OCI-LY3 (cell line): ENCODE data around the gene DNAAF2.

ENCODE experiments used
- H2AFZ ChIP-seq: fragments of 200-600, 300-600 bp; shearing (Covaris generic); 2 replicates; pipeline ENCODE4 v1.6.0; 2014; ENCODE audit warnings: antibody characterized with exemption, low read depth, low read length
- H3K27ac ChIP-seq: fragments of 200-600, 300-600 bp; sonication (generic); 2 replicates; pipeline ENCODE4 v1.5.1; 2014; ENCODE audit warnings: mild to moderate bottlenecking, low read length, moderate library complexity, mixed read lengths
- H3K27me3 ChIP-seq: fragments of 200-600, 300-600 bp; sonication (generic); 2 replicates; pipeline ENCODE4 v1.6.1; 2014; ENCODE audit warnings: low read depth, low read length, mixed read lengths
- H3K36me3 ChIP-seq: fragments of 200-600, 300-600 bp; sonication (generic); replicated peaks from 2 replicates; pipeline ENCODE3; 2014; ENCODE audit warnings: low read depth, low read length, mixed read lengths
- H3K4me1 ChIP-seq: fragments of 300-600, 200-600 bp; sonication (generic); 2 replicates; pipeline ENCODE4 v1.6.1; 2014; ENCODE audit warnings: low read length, mixed read lengths
- H3K4me2 ChIP-seq: fragments of 200-600, 300-600 bp; sonication (generic); 2 replicates; pipeline ENCODE4 v1.6.1; 2014; ENCODE audit warnings: low read length, mixed read lengths
- H3K4me3 ChIP-seq: fragments of 300-600, 200-600 bp; sonication (generic); 2 replicates; pipeline ENCODE4 v1.5.1; 2014; ENCODE audit warnings: antibody characterized with exemption, mild to moderate bottlenecking, low read length, moderate library complexity
- H3K79me2 ChIP-seq: fragments of 300-600, 200-600 bp; shearing (Covaris generic); 2 replicates; pipeline ENCODE4 v1.6.1; 2014; ENCODE audit warnings: mild to moderate bottlenecking, low read length, mixed read lengths
- H3K9ac ChIP-seq: fragments of 300-600, 200-600 bp; shearing (Covaris generic); 2 replicates; pipeline ENCODE4 v1.6.0; 2014; ENCODE audit warnings: mild to moderate bottlenecking, low read length, moderate library complexity
- H3K9me3 ChIP-seq: fragments of 200-600, 300-600 bp; shearing (Covaris generic); 2 replicates; pipeline ENCODE4 v1.6.1; 2014; ENCODE audit warnings: low read length, mixed read lengths; ENCODE audit not compliant: insufficient read depth
- H4K20me1 ChIP-seq: fragments of 200-600, 300-600 bp; sonication (generic); 2 replicates; pipeline ENCODE4 v1.6.1; 2016; ENCODE audit warnings: low read length, mixed read lengths; ENCODE audit not compliant: insufficient read depth
- CTCF ChIP-seq: fragments of 200-600, 300-600 bp; sonication (generic); IDR thresholded peaks from 2 replicates; pipeline ENCODE4 v1.5.1; 2014; ENCODE audit warnings: antibody characterized with exemption, low read length, low read depth
- EZH2phosphoT487 ChIP-seq: fragments of 200-600 bp; shearing (Covaris generic); IDR thresholded peaks from 2 replicates; pipeline ENCODE4 v1.6.1; 2018; ENCODE audit warnings: antibody characterized with exemption, mixed run types, low read depth

DNAAF2 gene

GRCh38 chr14:49640540-49641417, 5.7 kb upstream of the DNAAF2 start:
- no peak for TF ChIP-seq CTCF
- no peak for TF ChIP-seq EZH2phosphoT487
- Histone ChIP-seq H3K4me1 (peaks cover 12% of the 10 kb centered on the region; the same call in 1 of the 2 replicates), H4K20me1 (peaks cover 22% of the 10 kb centered on the region; the same call in 1 of the 2 replicates), H3K9me3 (no peaks in the 10 kb centered on the region), H3K4me3 (no peak overlapping the region), H3K79me2 (peaks cover 81% of the 10 kb centered on the region), H3K36me3 (peaks cover 44% of the 10 kb centered on the region), H3K27ac (no peak overlapping the region), H3K9ac (no peak overlapping the region), H2AFZ (no peak overlapping the region), H3K27me3 (no peaks in the 10 kb centered on the region), H3K4me2 (no peak overlapping the region; the same call in 1 of the 2 replicates)

- H3K9ac ChIP-seq: no peak overlapping the region
- no peak overlapping the region for H3K27ac ChIP-seq
- TF ChIP-seq CTCF (no peak), EZH2phosphoT487 (no peak)
- H3K9me3 ChIP-seq: no peaks in the 10 kb centered on the region
- H2AFZ ChIP-seq: no peak overlapping the region
- no peak overlapping the region for H3K4me2 ChIP-seq
- peaks cover 40% of the 10 kb centered on the region for H3K36me3 ChIP-seq
- peaks cover 95% of the 10 kb centered on the region for H3K79me2 ChIP-seq
- H3K4me3 ChIP-seq: no peak overlapping the region
- H4K20me1 ChIP-seq: peaks cover 22% of the 10 kb centered on the region; the same call in 1 of the 2 replicates
- no peaks in the 10 kb centered on the region for H3K27me3 ChIP-seq
- peaks cover 13% of the 10 kb centered on the region; the same call in 1 of the 2 replicates for H3K4me1 ChIP-seq
Observed at GRCh38 chr14:49637534-49638078, 2.6 kb upstream of the DNAAF2 start.

- Histone ChIP-seq H3K9me3 (no peaks in the 10 kb centered on the region), H4K20me1 (peaks cover 22% of the 10 kb centered on the region; the same call in 1 of the 2 replicates), H3K4me2 (no peak overlapping the region), H3K36me3 (peaks cover 43% of the 10 kb centered on the region), H3K9ac (no peak overlapping the region), H3K4me1 (peaks cover 18% of the 10 kb centered on the region), H3K4me3 (no peak overlapping the region), H3K79me2 (peaks cover 95% of the 10 kb centered on the region), H3K27me3 (no peaks in the 10 kb centered on the region), H2AFZ (no peak overlapping the region), H3K27ac (no peak overlapping the region)
- no peak for TF ChIP-seq CTCF
- no peak for TF ChIP-seq EZH2phosphoT487
Observed at GRCh38 chr14:49636866-49637265, 1.8 kb upstream of the DNAAF2 start.
